ENCODE data around the gene RERE. TPM values are rescaled to one million over a fixed set of nuclear protein-coding genes. Genes with fewer than 3 reads are reported as not detected.

RERE gene
- total and polyA plus RNA-seq, 2 experiments from 2014 or later, result 148 to 170 TPM

GRCh38 chr1:8665833-8666232 lies 151.6 kb downstream of the RERE start (continued):
- TF ChIP-seq CTCF (conservative IDR thresholded peaks at IDR 0.05; ENCODE audit: low read depth in 2 of 2), result no peak
- no peak for TF ChIP-seq EZH2phosphoT487 (IDR thresholded peaks at IDR 0.05; ENCODE audit: unreplicated experiment)
- no peak for TF ChIP-seq STAT1 (IDR thresholded peaks at IDR 0.05; ENCODE audit: unreplicated experiment)
- TF ChIP-seq NANOG (IDR thresholded peaks at IDR 0.05; ENCODE audit: borderline replicate concordance), result no peak

GRCh38 chr1:8664887-8665286 lies 152.6 kb downstream of the RERE start:
- H2AFZ ChIP-seq, result no peak overlapping the region
- ATAC-seq (no peak), DNase-seq (ENCODE audit: low spot score) (no peak)
- peaks cover 100% of the 10 kb centered on the region for H3K79me2 ChIP-seq (replicated peaks; ENCODE audit: insufficient read depth)
- H3K4me2 ChIP-seq, result no peak overlapping the region
- peaks cover 86% of the 10 kb centered on the region for H4K20me1 ChIP-seq (replicated peaks; ENCODE audit: insufficient read depth)
- H3F3A ChIP-seq (replicated peaks; ENCODE audit: low read depth), result no peaks in the 10 kb centered on the region
- H3K9me2 ChIP-seq (ENCODE audit: insufficient read depth), result no peaks in the 10 kb centered on the region
- TF ChIP-seq CREB1 (CRISPR knock-in tag; IDR thresholded peaks at IDR 0.05; ENCODE audit: low read depth) (no peak), ZNF331 (CRISPR knock-in tag; IDR thresholded peaks at IDR 0.05; ENCODE audit: low read depth) (no peak), REST (IDR thresholded peaks at IDR 0.05; ENCODE audit: unreplicated experiment) (no peak), CTCF (conservative IDR thresholded peaks at IDR 0.05; ENCODE audit: low read depth in 2 of 2) (no peak), ZNF462 (CRISPR knock-in tag; IDR thresholded peaks at IDR 0.05) (no peak)
- no peak overlapping the region for H3K4me3 ChIP-seq
- no peaks in the 10 kb centered on the region for H3K27me3 Mint-ChIP-seq (ENCODE audit: insufficient read depth, low read depth, poor library complexity)
- H3K36me3 Mint-ChIP-seq (ENCODE audit: low read depth), result no peaks in the 10 kb centered on the region
- H3K9me3 Mint-ChIP-seq, result no peaks in the 10 kb centered on the region
- no peaks in the 10 kb centered on the region for H3K36me3 ChIP-seq (ENCODE audit: insufficient read depth)
- H3K4me1 Mint-ChIP-seq, result peaks cover 21% of the 10 kb centered on the region
- H3K27ac Mint-ChIP-seq, result no peak overlapping the region
- H3K4me3 Mint-ChIP-seq, result no peak overlapping the region
- H3K27ac ChIP-seq (ENCODE audit: low read depth), result no peak overlapping the region
- no peaks in the 10 kb centered on the region for H3K27me3 ChIP-seq (ENCODE audit: insufficient read depth)
- H3K4me1 ChIP-seq (ENCODE audit: insufficient read depth), result peaks cover 75% of the 10 kb centered on the region
